Stimulated activated CD4-positive, alpha-beta T cell treated with anti-CD3 and anti-CD28 coated beads, Interleukin-1b, Interleukin-23, amount 100 ng/mL, for 48 hours (primary cell): Measurements from ENCODE around the gene VSIR.

Source experiments
- DNase-seq: peaks from one replicate; pipeline ENCODE4 v3.0.0-alpha.2; 2020

Gene VSIR

DNA sequence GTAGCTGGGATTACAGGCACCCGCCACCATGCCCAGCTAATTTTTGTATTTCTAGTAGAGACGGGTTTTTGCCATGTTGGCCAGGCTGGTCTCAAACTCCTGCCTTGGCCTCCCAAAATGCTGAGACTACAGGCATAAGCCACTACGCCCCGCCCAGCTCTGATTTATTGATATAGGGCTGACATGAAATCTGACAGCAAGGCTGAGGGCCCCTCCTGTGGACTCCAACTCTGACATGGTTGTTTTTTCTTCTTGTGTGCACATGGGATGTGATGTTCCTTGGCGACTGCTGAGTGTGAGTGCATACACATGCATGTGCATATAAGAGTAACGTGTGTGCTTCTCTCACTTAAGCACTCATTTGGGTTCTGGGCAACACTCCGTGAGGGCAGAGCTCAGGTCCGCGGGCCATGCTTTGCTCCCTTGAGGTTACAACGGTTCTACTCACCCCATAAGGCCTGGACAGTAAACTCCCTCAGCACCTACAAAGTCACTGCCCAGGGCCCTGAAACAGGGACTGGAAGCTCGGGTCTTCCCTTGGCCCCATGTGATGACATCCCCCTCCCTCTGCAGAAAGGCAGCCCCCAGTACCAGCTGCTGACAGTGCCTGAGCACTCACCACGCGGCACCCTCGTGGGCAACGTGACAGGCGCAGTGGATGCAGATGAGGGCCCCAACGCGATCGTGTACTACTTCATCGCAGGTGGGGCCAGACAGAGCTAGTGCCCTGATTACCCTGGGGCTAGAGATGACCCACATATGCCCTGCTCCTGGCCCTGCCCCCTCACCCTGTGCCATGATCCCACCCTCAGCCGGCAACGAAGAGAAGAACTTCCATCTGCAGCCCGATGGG, 33.6 kb upstream of the VSIR start:
- no peak for DNase-seq

DNA sequence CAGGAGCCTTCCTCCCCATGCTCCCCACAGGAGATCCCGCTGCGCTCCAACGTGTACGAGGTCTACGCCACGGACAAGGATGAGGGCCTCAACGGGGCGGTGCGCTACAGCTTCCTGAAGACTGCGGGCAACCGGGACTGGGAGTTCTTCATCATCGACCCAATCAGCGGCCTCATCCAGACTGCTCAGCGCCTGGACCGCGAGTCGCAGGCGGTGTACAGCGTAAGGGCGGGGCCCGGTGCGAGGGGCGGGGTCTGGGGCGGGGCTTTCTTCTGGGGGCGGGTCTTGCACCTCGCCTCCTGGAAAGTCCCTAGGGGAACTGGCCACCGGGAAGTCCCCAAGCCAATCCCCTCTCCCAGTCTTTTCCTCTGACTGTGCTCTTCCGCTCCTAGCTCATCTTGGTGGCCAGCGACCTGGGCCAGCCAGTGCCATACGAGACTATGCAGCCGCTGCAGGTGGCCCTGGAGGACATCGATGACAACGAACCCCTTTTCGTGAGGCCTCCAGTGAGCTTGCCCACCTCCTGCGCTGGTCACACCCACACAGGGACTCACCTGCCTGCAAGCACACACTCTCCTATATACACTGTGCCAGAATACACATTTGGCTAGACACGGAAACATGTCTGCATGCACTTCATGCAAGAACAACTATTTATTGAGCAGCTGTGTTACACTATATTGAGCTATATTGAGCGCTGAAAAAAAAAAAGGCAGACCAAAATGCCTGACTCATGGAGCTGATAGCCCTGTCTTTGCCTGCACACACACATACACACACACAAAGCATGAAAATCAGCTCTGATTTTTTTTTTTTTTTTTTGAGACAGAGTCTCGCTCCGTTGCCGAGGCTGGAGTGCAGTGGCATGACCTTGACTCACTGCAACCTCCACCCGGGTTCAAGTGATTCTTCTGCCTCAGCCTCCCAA, 32.7 kb upstream of the VSIR start:
- no peak for DNase-seq

DNA sequence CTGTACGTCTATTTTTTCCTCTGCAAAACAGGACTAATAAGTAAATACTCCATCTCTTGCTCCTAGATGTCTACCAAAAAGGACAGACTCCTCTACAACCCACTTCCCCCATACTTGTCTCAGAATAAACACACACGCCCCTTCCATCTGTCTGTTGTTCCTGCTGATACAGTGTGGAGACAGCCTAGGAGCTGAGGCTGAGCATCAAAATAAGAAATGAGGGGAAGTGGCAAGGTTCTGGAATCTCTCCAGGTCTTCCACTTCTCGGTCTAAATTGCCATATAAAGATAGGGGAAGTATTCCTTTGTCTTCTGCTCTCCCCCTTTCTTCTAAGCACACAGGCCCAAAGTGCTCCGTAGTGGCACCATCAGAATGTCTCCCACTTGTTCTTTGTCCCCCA, 30.8 kb upstream of the VSIR start:
- no peak for DNase-seq

DNA sequence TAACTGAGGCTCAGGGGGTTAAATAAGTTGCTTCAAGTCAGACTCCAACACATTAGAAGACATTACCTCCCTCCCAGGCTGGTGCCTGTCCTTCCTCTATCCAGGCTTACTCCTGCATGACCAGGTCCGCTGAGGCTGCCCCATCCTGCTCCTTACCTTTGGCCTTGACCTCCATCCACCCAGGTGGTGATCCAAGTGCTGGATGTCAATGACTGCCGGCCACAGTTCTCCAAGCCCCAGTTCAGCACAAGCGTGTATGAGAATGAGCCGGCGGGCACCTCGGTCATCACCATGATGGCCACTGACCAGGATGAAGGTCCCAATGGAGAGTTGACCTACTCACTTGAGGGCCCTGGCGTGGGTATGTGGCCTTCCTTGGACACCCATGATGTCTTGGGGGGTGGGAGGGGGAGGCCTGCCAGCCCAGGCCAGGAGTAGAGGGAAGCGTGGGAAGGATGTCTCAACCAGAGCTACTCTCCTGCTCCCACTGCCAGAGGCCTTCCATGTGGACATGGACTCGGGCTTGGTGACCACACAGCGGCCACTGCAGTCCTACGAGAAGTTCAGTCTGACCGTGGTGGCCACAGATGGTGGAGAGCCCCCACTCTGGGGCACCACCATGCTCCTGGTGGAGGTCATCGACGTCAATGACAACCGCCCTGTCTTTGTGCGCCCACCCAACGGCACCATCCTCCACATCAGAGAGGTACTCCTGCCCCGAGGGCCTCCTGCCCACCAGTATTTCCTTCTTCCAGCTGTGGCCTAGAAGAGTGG, 29.6 kb upstream of the VSIR start:
- no peak for DNase-seq

DNA sequence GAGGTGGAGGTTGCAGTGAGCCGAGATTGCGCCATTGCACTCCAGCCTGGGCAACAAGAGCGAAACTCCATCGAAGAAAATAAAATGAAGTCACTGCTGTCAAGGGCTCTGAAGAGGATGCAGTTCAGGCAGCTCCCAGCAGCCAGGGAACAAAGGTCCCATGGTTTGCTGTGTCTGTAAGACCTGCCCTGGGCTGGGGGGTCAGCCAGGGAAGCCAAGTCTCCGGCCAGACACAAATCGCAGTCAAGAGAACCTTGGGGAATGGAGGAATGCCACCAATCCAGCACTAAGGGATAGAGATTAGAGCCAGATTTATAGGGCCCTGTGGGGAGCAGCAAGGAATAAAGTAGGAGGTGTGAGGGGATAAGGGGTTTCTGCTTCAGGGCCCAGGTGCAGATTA, 28.9 kb upstream of the VSIR start:
- no peak for DNase-seq

DNA sequence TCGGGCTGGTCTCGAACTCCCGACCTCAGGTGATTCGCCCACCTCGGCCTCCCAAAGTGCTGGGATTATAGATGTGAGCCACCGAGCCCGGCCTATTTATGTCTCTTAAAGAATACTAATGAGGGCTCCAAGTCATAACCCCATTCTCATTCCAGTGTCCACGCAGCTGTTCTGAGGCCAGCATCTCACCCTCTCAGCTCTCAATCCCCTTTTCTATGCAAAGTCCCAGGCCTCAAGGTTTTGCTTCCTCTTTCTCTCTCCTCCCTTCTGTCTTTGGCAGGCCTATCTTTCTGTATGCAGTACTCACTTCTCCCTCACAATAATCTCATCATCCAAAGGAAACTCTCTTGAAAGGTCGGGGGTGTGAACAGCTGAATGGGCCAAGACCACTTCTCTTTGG, 28.0 kb upstream of the VSIR start:
- no peak for DNase-seq

DNA sequence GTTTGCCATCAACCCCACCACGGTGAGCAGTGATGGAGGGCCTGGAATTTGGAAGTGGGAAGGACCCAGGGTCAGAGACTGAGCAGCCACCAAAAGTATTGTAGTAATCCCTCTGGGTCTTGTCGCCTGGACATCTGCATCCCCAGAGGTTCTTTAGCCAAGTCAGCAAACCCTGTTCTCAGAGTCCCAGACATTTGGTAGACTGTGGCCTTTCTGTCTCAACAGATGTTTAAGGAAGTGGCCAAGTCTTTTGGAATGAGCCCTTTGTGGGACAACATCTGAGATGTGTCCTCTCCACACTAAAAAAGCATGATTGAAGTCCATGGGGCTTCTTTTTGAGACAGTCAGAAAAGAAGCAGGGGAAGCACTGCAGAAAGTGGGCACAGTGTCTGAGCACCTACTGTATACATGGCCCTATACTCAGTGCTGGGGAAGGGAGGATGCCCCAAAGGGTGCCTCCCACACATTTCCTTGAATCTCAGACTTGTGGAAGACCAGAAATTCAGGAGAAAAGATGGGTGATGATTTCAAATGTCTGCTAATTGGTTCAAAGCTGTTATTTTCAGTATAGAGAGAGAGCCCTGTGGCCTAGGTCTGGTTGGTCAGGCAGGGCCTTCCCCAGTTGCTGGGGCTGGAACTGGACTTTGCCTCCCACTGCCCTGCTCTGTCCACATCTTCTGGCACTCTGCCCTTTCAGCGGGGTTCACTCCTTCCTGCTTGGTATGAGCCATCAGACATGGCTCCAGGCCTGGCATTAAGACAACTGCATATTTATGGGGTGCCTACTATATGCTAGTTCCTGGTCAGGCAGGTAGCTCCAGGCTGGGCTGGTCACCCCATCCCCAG, 26.5 kb upstream of the VSIR start:
- DNase-seq: no peak

DNA sequence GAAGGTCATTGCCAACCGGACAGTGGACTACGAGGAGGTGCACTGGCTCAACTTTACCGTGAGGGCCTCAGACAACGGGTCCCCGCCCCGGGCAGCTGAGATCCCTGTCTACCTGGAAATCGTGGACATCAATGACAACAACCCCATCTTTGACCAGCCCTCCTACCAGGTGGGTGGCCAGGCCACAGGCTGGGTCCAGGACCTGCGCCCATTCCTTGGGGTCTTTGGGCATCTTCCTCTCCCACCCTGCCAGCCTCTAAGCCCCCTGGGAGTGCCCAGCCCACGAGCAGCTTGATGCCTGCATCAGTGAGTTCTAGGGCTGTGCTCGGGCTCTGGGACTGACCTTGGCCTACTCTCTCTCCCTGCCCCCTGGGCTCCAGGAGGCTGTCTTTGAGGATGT, 25.8 kb upstream of the VSIR start:
- no peak for DNase-seq

DNA sequence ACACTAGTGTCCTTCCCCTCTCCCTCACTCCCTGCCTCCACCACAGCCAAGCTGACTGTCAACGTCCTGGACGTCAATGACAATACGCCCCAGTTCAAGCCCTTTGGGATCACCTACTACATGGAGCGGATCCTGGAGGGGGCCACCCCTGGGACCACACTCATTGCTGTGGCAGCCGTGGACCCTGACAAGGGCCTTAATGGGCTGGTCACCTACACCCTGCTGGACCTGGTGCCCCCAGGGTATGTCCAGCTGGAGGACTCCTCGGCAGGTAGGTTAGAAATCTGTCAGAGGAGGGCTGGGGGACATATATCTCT, 24.9 kb upstream of the VSIR start:
- no peak for DNase-seq

DNA sequence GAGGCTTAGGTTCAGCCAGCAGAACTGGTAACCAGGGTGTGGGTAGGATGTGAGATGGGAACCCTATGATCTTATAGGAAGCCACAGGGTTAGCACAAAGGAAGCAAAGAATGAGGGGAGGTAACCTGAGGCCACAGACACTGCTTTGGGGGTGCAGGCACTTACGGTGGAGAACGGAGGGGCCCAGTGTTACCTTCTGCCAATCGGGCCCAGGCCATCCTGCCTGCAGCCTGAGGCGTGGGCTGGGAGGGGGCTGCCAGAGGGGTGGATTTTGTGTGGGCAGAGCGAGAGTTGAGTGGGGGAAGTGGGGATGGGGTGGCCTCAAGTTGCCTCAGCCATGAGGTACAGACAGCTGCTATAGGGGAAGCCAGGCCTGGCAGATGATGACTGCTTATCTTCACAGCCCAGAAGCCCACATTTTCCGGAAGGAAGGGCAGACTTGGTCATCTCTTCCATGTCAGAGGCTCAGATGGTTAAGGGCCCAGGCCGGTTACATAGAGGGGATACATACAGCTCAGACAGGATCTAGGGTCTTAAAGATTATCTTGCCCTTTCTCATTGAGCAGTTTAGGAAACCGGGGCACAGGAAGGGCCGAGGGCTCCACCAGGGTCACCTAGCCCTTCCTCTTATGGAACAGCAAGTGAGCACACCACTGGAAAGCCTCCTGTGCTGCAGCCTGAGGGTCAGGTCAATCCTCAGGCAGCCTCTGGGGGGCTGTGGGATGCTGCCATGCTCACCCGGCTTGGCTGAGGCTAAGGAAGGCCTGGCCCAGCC, 24.4 kb upstream of the VSIR start:
- DNase-seq: no peak

DNA sequence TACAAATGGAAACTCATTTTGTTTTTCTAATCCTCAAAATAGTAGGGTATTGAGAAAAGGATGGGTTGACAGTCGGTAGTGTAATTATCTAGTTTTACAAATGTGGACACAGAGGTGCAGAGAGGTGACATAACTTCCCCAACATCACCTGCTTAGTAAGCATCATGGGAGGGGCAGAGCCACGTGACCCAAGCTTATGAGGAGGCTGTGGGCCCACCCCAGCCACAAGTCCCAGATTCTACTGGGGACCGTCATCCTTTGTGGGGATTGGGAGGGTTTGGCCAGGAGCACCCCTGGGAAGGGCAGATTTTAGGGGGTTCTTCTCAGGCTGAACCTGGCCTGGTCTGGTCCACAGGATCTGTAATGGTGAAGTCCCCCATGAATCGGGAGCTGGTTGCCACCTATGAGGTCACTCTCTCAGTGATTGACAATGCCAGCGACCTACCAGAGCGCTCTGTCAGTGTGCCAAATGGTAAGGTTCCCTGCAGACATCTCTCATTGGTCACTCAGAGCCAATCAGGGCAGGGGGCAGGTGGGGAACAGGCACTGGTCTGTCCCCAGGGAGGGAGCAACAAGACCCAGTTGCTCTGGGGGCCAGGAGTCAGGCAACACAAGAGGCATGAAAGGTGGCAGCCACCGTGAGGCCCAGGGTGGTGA, 23.6 kb upstream of the VSIR start:
- no peak for DNase-seq

DNA sequence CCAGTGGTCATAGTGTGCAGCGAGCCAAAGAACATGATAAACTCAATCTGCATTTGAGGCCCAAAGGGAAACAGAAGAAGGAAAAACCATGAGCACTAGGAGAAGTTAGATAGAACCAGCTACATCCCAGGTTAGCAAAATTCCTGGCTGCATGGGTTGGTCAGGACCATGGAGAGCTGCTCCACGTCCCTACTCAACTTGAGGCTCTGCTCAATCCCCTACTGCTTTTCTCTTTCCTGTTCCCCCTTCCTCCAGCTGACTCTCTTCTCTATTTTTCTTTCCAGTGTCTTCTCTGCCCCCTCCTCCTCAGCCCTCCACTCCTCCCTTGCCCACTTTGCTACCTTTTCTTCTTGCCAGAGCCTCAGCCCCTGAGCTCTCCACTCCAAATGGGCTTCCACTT, 21.9 kb upstream of the VSIR start:
- DNase-seq: no peak

DNA sequence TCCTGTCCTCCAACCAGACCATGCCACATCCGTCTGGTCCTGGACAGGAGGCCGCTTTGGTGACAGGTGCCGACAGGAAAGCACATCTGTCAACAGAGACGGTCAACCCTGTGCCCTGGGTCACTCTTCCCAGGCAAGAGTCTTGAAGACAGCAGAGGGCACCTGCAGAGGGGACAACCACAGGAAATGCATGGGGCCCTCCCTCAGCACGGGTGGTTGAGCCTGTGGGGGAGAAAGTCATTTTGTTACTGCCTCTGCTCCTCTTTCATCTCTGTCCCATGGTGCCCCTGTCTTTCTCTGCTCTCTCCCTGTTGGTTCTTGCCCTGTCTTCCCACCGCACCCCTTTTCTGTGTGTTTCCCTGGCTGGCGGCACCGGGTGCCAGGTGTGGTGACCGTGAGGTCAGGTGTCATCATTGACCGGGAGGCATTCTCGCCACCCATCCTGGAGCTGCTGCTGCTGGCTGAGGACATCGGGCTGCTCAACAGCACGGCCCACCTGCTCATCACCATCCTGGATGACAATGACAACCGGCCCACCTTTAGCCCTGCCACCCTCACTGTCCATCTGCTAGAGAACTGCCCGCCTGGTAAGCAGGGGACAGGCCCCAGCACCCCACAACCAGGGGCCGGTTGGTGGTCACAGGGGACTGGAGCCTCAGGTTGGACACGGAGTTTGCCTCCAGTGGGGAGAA, 17.6 kb upstream of the VSIR start:
- no peak for DNase-seq

DNA sequence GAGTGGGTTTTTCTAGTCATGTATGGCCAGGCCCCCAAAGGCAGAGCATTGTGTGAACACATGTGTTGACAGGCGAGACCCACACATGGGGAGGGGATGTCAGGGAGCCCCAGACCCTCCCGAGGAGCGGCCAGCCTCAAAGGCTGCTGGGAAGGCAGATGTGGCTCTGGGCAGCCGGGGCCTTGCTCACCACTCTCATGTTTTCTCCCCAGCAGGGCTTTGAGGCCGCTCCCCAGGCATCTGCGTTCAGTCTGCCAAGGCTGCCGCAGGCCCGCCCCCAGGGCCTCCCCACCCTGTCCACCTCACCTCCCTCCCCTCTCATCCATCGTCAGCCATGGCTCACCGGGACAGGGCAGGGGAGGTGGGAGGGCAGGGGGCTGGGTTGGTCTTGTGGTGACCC, 16.6 kb upstream of the VSIR start:
- DNase-seq: no peak

DNA sequence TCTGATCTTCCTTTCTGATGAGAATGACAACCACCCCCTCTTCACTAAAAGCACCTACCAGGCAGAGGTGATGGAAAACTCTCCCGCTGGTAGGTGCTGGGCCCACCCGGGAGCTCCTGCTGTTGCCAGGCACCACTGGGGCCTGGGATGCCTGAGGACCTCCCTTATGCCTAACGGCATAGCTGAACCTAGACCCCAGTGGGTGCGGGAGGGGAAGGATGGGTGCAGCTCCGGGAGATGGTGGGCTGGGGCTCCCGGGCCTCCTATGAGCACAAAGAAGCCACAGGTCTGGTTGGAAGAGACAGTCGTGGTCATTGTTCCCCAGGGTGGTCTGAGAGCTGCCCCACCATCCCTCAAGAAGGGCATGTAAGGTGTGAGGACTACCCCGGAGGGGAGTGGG, 15.6 kb upstream of the VSIR start:
- DNase-seq: no peak

DNA sequence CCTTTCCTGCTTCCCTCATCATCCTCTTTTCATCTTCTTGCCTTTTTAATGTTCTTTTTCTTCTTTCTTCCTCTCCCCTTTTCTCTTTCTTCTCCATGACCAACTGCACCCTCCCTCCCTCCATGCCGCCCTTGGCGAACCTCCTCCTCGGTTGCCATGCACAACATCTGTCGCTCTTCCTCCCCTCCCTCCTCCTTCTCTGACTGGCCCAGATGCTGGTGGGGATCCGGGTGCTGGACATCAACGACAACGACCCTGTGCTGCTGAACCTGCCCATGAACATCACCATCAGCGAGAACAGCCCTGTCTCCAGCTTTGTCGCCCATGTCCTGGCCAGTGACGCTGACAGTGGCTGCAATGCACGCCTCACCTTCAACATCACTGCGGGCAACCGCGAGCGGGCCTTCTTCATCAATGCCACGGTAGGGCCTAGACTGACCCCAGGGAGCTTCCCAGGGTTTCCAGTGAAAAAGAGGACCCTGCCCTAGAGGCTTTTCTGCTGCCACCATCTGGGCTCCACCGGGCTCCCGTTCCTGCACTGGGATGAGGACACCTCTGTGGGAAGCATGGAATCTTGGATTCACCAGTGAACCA, 11.5 kb upstream of the VSIR start:
- DNase-seq: no peak

DNA sequence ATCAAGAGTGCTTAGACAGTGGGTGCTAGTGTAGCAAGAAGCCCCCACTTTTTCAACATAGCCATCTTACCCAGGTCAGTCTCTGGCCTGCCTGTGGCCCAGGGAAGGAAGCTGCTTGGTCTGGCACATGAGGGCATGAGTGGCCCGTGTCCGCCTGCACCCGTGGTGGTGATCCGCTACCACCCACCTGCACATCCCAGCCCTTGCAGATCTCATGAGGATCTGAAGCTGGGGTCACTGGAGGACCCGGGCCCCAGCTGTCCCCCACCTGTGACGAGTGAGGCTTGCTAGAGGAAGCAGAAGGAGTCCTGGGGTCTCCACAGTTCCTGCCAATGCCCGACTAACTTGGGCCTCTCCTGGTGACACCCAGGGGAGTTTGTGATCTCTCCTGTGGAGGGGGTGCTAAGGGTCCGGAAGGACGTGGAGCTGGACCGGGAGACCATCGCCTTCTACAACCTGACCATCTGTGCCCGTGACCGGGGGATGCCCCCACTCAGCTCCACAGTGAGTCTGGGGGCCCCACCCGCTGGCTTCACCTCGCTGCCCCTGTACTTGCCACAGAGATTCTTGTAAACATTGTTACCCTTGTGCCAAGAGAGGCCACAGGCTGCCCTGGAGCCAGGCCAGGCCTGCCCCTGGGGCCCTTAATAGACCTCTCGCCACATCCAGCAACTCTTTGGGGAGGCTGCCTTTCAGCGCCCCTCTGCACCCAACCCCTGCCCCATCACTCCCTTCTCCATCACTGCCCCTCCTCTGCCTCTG, 10.8 kb upstream of the VSIR start:
- no peak for DNase-seq

DNA sequence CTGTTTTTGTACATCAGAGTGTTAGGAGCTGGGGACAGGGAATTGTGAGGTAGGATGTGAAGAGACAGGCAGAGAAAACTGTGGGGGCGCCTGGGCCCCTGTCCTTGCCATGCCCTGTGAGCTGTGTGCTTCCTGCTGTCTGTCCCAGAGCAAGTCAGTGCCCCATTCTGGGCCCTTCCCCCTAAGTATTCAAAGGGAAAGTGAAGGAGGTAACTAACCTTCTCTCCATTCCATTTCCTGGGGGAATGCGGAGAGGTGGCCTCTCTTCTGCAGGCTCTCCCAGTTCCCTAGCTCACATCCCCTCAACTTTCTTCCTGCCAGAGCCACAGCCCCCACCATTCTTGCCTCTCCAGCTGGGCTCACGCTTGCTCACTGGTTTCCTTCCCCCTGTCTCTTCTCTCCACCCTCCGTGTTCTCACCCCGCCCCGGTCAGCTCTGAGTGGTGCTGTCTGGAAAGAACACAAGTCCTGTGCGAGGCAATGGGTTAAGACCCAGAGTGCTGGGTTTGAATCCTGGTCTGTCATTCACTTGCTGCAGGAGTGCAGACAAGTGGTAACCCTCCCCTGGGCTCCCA, 9.7 kb upstream of the VSIR start:
- DNase-seq: no peak
